DND-41 (cell line): ENCODE measurements around the gene SRL.

Experiments used
- EZH2 ChIP-seq: IDR thresholded peaks from 3 replicates; pipeline ENCODE4 v1.6.1; 2012; ENCODE audit warnings: borderline replicate concordance, low read depth, mild to moderate bottlenecking, moderate library complexity, low read length, inconsistent platforms; ENCODE audit not compliant: severe bottlenecking
- TF ChIP-seq, protein P1 (sequence below): IDR thresholded peaks from 2 replicates; pipeline ENCODE4 v1.5.1; 2012; ENCODE audit warnings: borderline replicate concordance, low read length, moderate library complexity, mild to moderate bottlenecking; ENCODE audit not compliant: poor library complexity, severe bottlenecking; ENCODE audit errors: extremely low read depth

- TF ChIP-seq, protein P1, sequence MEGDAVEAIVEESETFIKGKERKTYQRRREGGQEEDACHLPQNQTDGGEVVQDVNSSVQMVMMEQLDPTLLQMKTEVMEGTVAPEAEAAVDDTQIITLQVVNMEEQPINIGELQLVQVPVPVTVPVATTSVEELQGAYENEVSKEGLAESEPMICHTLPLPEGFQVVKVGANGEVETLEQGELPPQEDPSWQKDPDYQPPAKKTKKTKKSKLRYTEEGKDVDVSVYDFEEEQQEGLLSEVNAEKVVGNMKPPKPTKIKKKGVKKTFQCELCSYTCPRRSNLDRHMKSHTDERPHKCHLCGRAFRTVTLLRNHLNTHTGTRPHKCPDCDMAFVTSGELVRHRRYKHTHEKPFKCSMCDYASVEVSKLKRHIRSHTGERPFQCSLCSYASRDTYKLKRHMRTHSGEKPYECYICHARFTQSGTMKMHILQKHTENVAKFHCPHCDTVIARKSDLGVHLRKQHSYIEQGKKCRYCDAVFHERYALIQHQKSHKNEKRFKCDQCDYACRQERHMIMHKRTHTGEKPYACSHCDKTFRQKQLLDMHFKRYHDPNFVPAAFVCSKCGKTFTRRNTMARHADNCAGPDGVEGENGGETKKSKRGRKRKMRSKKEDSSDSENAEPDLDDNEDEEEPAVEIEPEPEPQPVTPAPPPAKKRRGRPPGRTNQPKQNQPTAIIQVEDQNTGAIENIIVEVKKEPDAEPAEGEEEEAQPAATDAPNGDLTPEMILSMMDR, result no peak
- TF ChIP-seq EZH2, result no peak
Measured at GRCh38 chr16:4147236-4147635, 94.6 kb downstream of the SRL start.
